Endothelial cell of umbilical vein (primary cell): Measurements from ENCODE around the gene GRK1.

Experiments used
- CTCF ChIP-seq, 2 donors: IDR thresholded peaks; 1 replicate in 1 of 2; 2 replicates in 1 of 2; pipeline ENCODE4 v1.5.1; 2011; ENCODE audit warnings: low read length in 2 of 2, mild to moderate bottlenecking in 2 of 2, moderate library complexity in 2 of 2, control low read depth in 1 of 2, inconsistent platforms in 1 of 2, low read depth in 1 of 2; ENCODE audit not compliant: insufficient read depth in 1 of 2; ENCODE audit errors: extremely low read depth in 1 of 2
- EZH2 ChIP-seq: IDR thresholded peaks from 2 replicates; pipeline ENCODE4 v1.6.1; 2012; ENCODE audit warnings: borderline replicate concordance, low read depth, mild to moderate bottlenecking, moderate library complexity, low read length, inconsistent platforms; ENCODE audit not compliant: severe bottlenecking
- JUN ChIP-seq: IDR thresholded peaks from 2 replicates; pipeline ENCODE4 v1.6.1; 2011; ENCODE audit warnings: borderline replicate concordance, low read depth; ENCODE audit not compliant: insufficient read length, insufficient read depth
- MYC ChIP-seq: IDR thresholded peaks from one replicate; pipeline ENCODE4 v1.6.1; 2011; ENCODE audit warnings: mild to moderate bottlenecking, low read depth, low read length
- POLR2A ChIP-seq: IDR thresholded peaks from 2 replicates; pipeline ENCODE4 v1.6.1; 2012; ENCODE audit warnings: low read depth, mild to moderate bottlenecking, control low read depth, low read length
- POLR2AphosphoS5 ChIP-seq: IDR thresholded peaks from 2 replicates; pipeline ENCODE4 v1.6.1; 2012; ENCODE audit warnings: low read depth, mild to moderate bottlenecking, control low read depth, low read length, moderate library complexity; ENCODE audit not compliant: insufficient read depth
- TF ChIP-seq, protein P1 (sequence below): IDR thresholded peaks from 2 replicates; pipeline ENCODE4 v1.6.1; 2011; ENCODE audit not compliant: insufficient read depth, insufficient read length

- TF ChIP-seq JUN (no peak), POLR2A (no peak), CTCF (IDR thresholded peaks at IDR 0.05; ENCODE audit: extremely low read depth in 1 of 2, insufficient read depth in 1 of 2, low read depth in 1 of 2, low read length in 2 of 2) (no peak), EZH2 (no peak), POLR2AphosphoS5 (no peak), MYC (no peak)
- TF ChIP-seq, protein P1, sequence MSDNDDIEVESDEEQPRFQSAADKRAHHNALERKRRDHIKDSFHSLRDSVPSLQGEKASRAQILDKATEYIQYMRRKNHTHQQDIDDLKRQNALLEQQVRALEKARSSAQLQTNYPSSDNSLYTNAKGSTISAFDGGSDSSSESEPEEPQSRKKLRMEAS, result no peak
Measured at GRCh38 chr13:113742445-113743120, 75.6 kb downstream of the GRK1 start.
